Colonic mucosa (tissue), 4 donors: Measurements from ENCODE around the gene NUDT4B. TPM values are rescaled to one million over a fixed set of nuclear protein-coding genes. Genes with fewer than 3 reads are reported as not detected.
"Not testable (repeated sequence)": the region's sequence is repeated elsewhere in the genome, so short reads cannot be mapped to it uniquely, and the experiment has no call there.

Experiments used
- DNase-seq: peaks from one replicate; pipeline ENCODE4 v3.0.0-alpha.2; 2020
- H3K27ac ChIP-seq: fragments of 200-600 bp; one replicate; pipeline ENCODE4 v1.8.0; 2021
- H3K27me3 ChIP-seq: fragments of 200-600 bp; one replicate; pipeline ENCODE4 v1.8.0; 2021
- H3K36me3 ChIP-seq: fragments of 200-600 bp; one replicate; pipeline ENCODE4 v1.8.0; 2021
- H3K4me1 ChIP-seq: fragments of 200-600 bp; one replicate; pipeline ENCODE4 v1.8.0; 2021; ENCODE audit warnings: mild to moderate bottlenecking
- H3K4me3 ChIP-seq: fragments of 200-600 bp; one replicate; pipeline ENCODE4 v1.8.0; 2021
- H3K9ac ChIP-seq, 2 donors: one replicate each; pipeline ENCODE4 v1.7.0; 2013; ENCODE audit warnings: control low read depth in 2 of 2, low read depth in 2 of 2, low read length in 2 of 2
- H3K9me3 ChIP-seq: fragments of 200-600 bp; one replicate; pipeline ENCODE4 v1.8.0; 2021
- intact Hi-C: fragments of 100-400 bp; cut with DNase I; formaldehyde crosslinking; loops from one replicate; pipeline ENCODE4 v1.14.1; 2022
- total RNA-seq, 2 donors: library from RNA; stranded (reverse); fragmentation: NEBNext Ultra II Directional in 1 of 2; extraction: Animal tissue kit (Norgen Biotek cat#: 25700) in 1 of 2; gene quantifications; one replicate each; pipeline ENCODE4 v1.2.1, GENCODE V29; 2021
- donor health status: healthy.
- donor health status: DM: no; HTN: no; CAD: no.
- donor health status: DM: no; HTN: no; CAD: no.

NUDT4B gene
- total RNA-seq, 2 donors from 2014 or later = 1.7 TPM; not detected in 1

DNA sequence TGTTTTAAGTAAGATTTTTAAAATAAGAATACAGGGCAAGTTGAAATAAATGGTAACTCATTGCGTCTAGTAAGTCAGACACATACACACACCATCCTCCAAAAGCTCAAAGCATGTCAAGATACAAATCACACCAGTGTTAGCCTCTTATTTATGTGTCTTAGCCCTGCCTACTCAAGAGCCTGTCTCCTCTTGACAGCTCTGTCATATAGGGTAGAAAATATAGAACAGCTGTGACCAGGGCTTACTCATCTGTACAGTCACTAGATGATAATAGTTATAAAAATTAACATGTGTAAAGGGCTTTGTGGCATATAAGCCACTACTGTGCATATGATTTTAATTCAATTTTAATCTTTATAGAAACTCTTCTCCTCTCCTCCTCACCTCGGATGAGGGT lies 7.7 kb downstream of the NUDT4B start:
- H3K9ac ChIP-seq, H3K9me3 ChIP-seq, DNase-seq, H3K4me1 ChIP-seq, H3K27ac ChIP-seq, intact Hi-C loops, H3K27me3 ChIP-seq, H3K36me3 ChIP-seq, H3K4me3 ChIP-seq: not testable (repeated sequence)

DNA sequence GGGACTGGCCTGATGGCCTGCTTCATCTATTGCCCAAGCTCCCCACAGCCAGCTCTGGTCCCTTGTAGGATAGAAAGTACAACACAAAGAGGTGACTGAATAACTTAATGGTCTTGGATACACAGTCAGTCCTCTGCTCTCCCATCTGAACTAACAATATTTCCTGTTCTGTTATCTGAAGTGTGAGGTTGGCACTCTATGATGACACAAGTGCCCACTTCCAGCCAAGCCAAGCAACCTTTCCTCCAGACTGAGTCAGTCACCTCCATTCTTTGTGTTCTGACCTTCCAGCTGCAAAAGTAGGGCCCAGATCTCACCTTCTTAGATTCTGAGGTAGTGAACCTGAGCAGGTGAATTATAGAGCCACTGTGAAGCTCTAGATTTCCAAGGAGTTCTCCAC lies 8.9 kb downstream of the NUDT4B start:
- H3K36me3 ChIP-seq, H3K27me3 ChIP-seq, H3K4me3 ChIP-seq, DNase-seq, intact Hi-C loops, H3K27ac ChIP-seq, H3K9me3 ChIP-seq, H3K4me1 ChIP-seq, H3K9ac ChIP-seq: not testable (repeated sequence)

DNA sequence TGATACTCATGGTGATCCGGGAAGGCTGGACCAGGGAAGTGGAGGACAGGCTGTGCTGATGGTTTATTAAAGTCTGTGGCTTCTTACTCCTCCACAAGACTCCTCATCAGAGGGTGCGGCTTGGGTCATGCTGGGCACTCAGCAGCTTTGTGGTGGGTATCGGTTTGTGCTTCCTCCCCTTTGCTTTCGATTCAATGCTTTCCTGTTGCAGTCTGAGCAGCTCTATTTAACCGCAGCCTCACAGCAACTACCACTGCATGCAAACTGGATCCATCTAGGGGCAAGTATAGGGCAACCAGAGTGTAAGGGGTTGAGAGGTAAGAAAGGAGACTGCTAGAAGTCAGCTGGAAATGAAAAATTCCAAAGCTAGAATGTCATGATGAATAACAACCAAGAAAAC lies 9.8 kb downstream of the NUDT4B start:
- H3K27me3 ChIP-seq, H3K36me3 ChIP-seq, DNase-seq, intact Hi-C loops, H3K9ac ChIP-seq, H3K27ac ChIP-seq, H3K9me3 ChIP-seq, H3K4me3 ChIP-seq, H3K4me1 ChIP-seq: not testable (repeated sequence)

DNA sequence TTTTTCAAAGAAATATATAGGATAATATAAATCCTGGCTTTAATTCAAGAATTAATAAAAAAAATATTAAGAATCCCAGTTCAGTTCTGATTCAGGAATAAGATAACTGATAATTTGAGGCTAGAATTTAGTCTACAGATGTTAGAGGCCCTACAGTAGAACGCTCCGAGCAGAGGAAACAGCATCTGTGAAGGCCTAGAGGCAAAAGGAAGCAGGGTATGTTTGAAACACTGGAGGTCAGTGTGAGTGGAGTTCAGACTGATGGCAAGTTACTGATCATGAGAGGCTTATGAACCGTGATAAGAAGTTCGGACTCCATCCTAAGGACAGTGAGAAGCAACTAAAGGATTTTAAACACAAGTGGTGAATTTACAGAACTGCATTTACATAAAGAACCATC lies 10.4 kb downstream of the NUDT4B start:
- H3K4me3 ChIP-seq, H3K9me3 ChIP-seq, H3K9ac ChIP-seq, DNase-seq, H3K27ac ChIP-seq, H3K27me3 ChIP-seq, H3K4me1 ChIP-seq, intact Hi-C loops, H3K36me3 ChIP-seq: not testable (repeated sequence)

DNA sequence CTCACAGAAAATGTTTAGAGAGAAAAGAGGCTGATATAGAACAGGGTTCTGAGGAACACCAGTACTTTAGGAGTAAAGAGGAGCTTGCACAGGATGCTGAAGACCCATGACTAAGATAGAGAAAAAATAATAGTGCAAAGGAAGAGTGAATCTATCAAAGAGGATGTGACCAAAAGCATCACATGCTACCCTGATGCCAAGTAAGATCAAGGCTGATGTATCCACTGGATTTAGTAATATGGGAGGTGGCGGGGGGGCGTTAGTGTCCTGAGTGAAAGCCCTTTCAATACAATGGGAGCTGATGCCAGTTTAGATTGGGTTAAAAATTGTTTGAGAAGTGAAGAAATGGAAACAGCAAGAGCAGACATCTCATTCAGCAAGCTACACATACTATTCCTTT lies 11.2 kb downstream of the NUDT4B start:
- H3K27me3 ChIP-seq, H3K36me3 ChIP-seq, H3K4me3 ChIP-seq, intact Hi-C loops, H3K4me1 ChIP-seq, H3K9me3 ChIP-seq, H3K9ac ChIP-seq, H3K27ac ChIP-seq: not testable (repeated sequence)
- DNase-seq = peak; percentile 19

DNA sequence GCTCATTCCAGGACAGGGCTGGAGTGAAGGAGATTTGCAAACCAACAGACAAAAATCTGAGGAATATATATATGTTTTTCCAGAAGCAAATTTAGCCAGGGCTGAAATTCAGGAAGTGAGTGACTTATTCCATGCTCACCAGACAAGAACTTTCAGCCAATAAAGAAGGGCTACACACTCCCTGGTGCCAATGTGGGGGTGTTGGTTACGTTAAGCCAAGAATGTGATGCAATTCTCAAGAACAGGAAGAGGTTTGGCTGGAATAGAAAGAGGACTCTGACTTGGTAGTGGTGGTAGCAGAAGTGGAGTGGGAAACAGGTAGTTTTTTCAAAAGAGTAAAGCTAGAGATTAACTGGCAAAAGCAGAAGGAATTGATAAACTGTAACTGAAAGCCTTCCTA lies 11.6 kb downstream of the NUDT4B start:
- H3K9ac ChIP-seq, intact Hi-C loops, DNase-seq, H3K4me3 ChIP-seq, H3K36me3 ChIP-seq, H3K4me1 ChIP-seq, H3K27ac ChIP-seq, H3K27me3 ChIP-seq, H3K9me3 ChIP-seq: not testable (repeated sequence)

DNA sequence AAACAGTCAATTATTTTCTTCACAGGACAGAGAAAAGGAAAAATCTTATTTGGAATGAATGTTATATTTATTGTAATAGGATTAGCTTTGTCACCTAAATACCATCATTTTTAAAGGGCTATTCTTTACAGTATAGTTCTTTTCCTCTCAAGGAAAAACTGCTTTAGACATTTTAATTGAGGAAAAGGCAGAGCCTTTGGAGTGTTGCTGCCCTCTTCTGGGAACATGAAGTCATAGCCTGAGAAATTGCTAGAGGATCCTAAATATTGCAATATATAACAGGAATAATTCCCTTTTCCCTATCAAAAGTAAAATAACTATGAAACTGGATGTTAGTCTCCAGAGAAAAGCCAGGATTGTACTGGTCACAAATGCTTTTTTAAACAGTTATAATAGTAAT lies 12.8 kb downstream of the NUDT4B start:
- H3K9ac ChIP-seq, H3K27ac ChIP-seq, DNase-seq, H3K9me3 ChIP-seq, H3K36me3 ChIP-seq, H3K4me3 ChIP-seq, H3K27me3 ChIP-seq, intact Hi-C loops, H3K4me1 ChIP-seq: not testable (repeated sequence)

DNA sequence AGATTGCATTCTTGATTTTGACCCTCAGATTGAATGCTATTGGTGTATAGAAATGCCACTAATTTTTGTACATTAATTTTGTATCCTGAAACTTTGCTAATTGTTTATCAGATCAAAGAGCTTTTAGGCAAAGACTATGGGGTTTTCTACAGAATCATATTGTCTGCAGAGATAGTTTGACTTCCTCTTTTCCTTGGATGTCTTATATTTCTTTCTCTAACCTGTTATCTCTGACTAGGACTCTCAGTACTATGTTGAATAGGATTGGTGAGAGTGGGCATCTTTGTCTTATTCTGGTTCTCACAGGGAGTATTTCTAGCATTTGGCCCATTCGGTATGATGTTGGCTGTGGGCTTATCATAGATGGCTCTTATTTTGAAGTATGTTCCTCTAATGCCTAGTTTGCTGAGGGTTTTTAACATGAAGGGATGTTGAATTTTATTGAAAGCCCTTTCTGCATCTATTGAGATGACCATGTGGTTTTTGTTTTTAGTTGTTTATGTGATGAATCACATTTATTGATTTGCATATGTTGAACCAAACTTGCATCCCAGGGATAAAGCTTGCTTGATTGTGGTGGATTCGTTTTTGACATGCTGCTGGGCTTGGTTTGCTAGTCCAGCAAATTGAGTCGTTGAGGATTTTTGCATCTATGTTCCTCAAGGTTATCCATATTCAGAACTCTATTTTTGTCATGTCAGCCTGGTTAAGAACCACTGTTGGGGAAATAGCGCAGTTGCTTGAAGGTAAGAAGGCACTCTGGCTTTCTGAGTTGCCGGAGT lies 16.9 kb downstream of the NUDT4B start:
- intact Hi-C loops, H3K27me3 ChIP-seq, DNase-seq, H3K9ac ChIP-seq, H3K9me3 ChIP-seq, H3K27ac ChIP-seq, H3K4me3 ChIP-seq, H3K36me3 ChIP-seq, H3K4me1 ChIP-seq: not testable (repeated sequence)

DNA sequence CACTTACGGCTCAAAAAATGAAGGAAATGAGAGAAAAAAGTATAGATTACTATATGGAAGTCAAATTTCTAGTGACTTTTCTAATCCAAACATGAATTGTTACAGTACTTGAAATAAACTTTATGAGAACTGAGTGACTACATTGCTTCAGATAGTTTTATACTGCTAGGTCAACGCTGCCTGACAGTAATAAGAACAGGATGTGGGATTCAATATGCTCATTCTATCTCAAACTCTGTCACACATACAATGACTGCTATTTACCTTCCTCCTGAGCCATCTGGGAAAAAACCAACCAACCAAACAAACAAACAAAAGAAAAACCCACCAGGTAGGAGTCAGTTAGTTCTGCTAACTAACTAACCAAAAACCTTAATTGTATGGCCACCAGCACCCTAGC lies 20.0 kb downstream of the NUDT4B start:
- H3K27ac ChIP-seq, H3K9me3 ChIP-seq, H3K27me3 ChIP-seq, DNase-seq, H3K4me3 ChIP-seq, H3K36me3 ChIP-seq, intact Hi-C loops, H3K9ac ChIP-seq, H3K4me1 ChIP-seq: not testable (repeated sequence)

DNA sequence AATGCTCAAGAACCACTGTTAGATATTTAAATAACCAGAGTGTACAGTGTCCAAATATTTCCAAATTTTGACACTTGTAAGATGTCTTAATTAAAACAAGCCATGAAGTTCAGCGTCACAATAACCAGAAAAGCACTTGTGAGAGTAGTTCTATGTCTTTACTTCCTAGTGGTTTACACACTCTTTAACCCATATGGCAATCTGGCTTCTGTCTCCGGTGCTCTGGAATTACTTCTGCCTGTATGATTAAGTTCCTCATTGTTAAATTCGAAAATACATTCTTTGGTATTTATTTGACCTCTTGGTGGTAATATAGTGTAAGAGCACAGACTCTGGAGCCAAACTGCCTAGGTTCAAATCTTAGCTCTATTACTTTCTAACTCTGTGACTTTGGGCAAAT lies 20.9 kb downstream of the NUDT4B start:
- DNase-seq = not testable (repeated sequence)

DNA sequence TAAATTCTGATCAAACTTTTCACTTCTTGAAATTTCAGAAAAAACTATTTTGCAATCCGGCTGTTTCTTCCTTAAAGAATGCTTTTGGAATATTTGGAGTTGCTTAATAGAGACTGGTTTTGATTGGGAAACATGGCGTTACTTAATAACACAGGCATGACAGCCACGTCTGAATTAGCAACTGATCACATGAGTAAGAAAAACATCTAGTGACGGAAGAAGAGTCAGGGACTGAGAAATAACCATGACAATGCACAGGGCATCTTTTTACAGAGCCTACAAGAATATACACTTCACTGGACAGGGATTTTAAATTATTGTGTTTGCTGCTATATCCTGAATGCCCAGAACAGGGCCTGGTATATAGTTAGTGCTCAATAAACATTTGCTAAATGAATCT lies 25.1 kb downstream of the NUDT4B start:
- H3K9ac ChIP-seq, H3K9me3 ChIP-seq, H3K4me1 ChIP-seq, H3K27ac ChIP-seq, H3K27me3 ChIP-seq, H3K36me3 ChIP-seq, intact Hi-C loops, H3K4me3 ChIP-seq, DNase-seq: not testable (repeated sequence)

More for the DNA sequence above, 20.9 kb downstream of the NUDT4B start:
- intact Hi-C loops, H3K4me3 ChIP-seq, H3K4me1 ChIP-seq, H3K27me3 ChIP-seq, H3K9me3 ChIP-seq, H3K36me3 ChIP-seq, H3K9ac ChIP-seq, H3K27ac ChIP-seq: not testable (repeated sequence)

DNA sequence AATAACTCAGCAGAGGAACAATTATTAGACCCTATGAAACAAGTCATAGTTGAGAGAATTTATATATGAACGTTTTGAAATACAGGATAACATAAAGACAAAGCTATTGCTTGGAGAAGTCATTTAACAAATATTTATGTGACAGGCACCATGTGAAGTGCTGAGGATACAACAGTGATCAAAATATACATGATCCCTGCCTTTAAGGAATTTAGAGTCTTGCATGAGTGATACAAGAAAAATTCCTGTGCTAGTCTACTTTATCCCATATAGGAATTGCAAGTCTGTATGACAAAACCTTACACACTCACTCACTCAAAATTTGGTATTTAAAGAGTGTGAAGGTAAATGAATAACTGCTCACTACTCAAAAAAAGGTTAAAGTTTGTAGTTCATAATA lies 25.5 kb downstream of the NUDT4B start:
- H3K9me3 ChIP-seq, H3K27ac ChIP-seq, H3K4me3 ChIP-seq, intact Hi-C loops, DNase-seq, H3K27me3 ChIP-seq, H3K9ac ChIP-seq, H3K36me3 ChIP-seq, H3K4me1 ChIP-seq: not testable (repeated sequence)

DNA sequence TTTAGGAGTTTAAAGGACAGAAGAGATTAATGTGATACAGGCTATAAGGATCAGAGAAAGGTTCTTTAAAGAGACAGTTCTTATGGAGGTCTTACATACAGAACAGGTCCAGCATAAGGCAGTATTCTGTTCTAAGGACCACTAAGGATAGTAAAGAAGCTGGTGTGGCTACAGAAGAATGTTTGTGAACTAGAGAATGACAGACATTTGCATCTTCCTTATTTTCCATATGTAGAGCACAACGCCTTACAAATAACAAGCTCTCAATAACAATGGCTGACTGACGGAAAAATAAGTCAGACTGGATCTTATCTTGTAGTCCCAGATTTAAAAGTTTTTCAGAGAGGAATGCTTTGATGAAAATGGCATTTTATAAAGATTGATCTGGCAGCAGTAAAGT lies 26.7 kb downstream of the NUDT4B start:
- H3K27me3 ChIP-seq, H3K9ac ChIP-seq, H3K36me3 ChIP-seq, H3K4me1 ChIP-seq, DNase-seq, H3K9me3 ChIP-seq, intact Hi-C loops, H3K27ac ChIP-seq, H3K4me3 ChIP-seq: not testable (repeated sequence)

DNA sequence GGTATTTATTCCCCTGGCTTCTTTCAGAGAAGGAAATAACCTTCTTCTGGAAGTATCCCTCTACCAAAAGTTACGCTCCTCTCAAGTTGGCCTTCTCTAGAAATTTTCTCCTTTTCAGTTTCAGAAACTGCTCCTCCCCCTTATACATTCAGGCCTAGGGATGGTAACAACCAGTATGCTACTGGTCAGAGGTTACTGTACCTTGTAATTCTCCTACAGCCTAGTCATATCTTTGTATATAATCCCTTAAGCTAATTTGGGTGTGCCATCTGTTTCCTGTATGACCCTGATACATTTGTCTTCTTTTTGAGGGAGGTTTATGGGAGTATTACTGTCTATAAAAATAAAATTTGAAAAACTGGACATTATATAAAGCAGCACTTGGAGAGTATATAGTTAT lies 29.1 kb downstream of the NUDT4B start:
- H3K9ac ChIP-seq, H3K4me3 ChIP-seq, DNase-seq, H3K4me1 ChIP-seq, H3K36me3 ChIP-seq, H3K27me3 ChIP-seq, intact Hi-C loops, H3K27ac ChIP-seq, H3K9me3 ChIP-seq: not testable (repeated sequence)
